Natural killer cell (primary cell): ENCODE results near the gene USH2A. TPM values are rescaled to one million over a fixed set of nuclear protein-coding genes. Genes with fewer than 3 reads are reported as not detected.

Experiments used
- ATAC-seq, 3 donors: fragments of 150-1000 bp in 2 of 3; fragments of 200-7000 bp in 1 of 3; cut with Tn5 transposase; 1 replicate in 1 of 3; 2 replicates in 2 of 3; pipeline ENCODE4 v1.10.0; 2021; ENCODE audit warnings: mild to moderate bottlenecking in 2 of 3, moderate library complexity in 2 of 3
- DNase-seq, 2 donors: peaks; one replicate each; pipeline versions ENCODE4 v3.0.0 to v3.0.0-alpha.2; 2013 to 2021; ENCODE audit warnings: mixed read lengths in 1 of 2
- H3K27ac ChIP-seq: one replicate; pipeline ENCODE4 v1.5.1; 2013; ENCODE audit warnings: mild to moderate bottlenecking, low read length
- H3K27me3 ChIP-seq: one replicate; pipeline ENCODE4 v1.6.1; 2013; ENCODE audit warnings: low read length; ENCODE audit not compliant: control insufficient read depth, insufficient read depth
- H3K36me3 ChIP-seq: one replicate; pipeline ENCODE4 v1.6.1; 2013; ENCODE audit warnings: low read length; ENCODE audit not compliant: control insufficient read depth, insufficient read depth
- H3K4me1 ChIP-seq: one replicate; pipeline ENCODE4 v1.6.1; 2013; ENCODE audit warnings: low read length; ENCODE audit not compliant: control insufficient read depth, insufficient read depth
- H3K4me3 ChIP-seq: one replicate; pipeline ENCODE4 v1.5.1; 2013; ENCODE audit warnings: low read length
- H3K9me3 ChIP-seq: one replicate; pipeline ENCODE4 v1.6.1; 2013; ENCODE audit warnings: low read length; ENCODE audit not compliant: control insufficient read depth, insufficient read depth
- H3K27ac Mint-ChIP-seq, 2 donors: one replicate each; pipeline ENCODE4 v1.8.0; 2022; ENCODE audit warnings: mild to moderate bottlenecking in 2 of 2, mixed read lengths in 2 of 2, moderate library complexity in 1 of 2
- H3K27me3 Mint-ChIP-seq, 2 donors: one replicate each; pipeline ENCODE4 v1.8.0; 2022; ENCODE audit warnings: low read depth in 2 of 2, mixed read lengths in 2 of 2
- H3K36me3 Mint-ChIP-seq: one replicate; pipeline ENCODE4 v1.8.0; 2022; ENCODE audit warnings: mixed read lengths
- H3K4me1 Mint-ChIP-seq, 2 donors: one replicate each; pipeline ENCODE4 v1.8.0; 2022; ENCODE audit warnings: mixed read lengths in 2 of 2
- H3K4me3 Mint-ChIP-seq: one replicate; pipeline ENCODE4 v1.8.0; 2022; ENCODE audit warnings: mild to moderate bottlenecking, moderate library complexity, mixed read lengths
- H3K9me3 Mint-ChIP-seq, 2 donors: one replicate each; pipeline ENCODE4 v1.8.0; 2022; ENCODE audit warnings: mixed read lengths in 2 of 2
- WGBS: methylation state at CpG from one replicate; pipeline ENCODE4 v1.1.7; 2013; ENCODE audit warnings: missing lambda C conversion rate; ENCODE audit not compliant: insufficient coverage; 5-methylcytosine and 5-hydroxymethylcytosine counted together
- intact Hi-C: fragments of 100-400 bp; cut with micrococcal nuclease; formaldehyde crosslinking; loops from one replicate; pipeline ENCODE4 v1.14.2; 2022
- total RNA-seq, 4 donors: library from RNA; stranded (reverse); fragments of 120-200 nt in 1 of 4; gene quantifications; one replicate each; pipeline versions ENCODE4 v1.2.3 to v1.2.4, GENCODE V29; 2013 to 2022
- TF ChIP-seq, protein P1 (sequence below): fragments of 200-600 bp; IDR thresholded peaks from one replicate; pipeline ENCODE4 v1.8.0; 2022; ENCODE audit warnings: antibody characterized with exemption

Gene USH2A
- total RNA-seq, 3 donors from 2014 or later (not counting 1 experiment from before 2014, with no cell fraction given) = not detected

DNA sequence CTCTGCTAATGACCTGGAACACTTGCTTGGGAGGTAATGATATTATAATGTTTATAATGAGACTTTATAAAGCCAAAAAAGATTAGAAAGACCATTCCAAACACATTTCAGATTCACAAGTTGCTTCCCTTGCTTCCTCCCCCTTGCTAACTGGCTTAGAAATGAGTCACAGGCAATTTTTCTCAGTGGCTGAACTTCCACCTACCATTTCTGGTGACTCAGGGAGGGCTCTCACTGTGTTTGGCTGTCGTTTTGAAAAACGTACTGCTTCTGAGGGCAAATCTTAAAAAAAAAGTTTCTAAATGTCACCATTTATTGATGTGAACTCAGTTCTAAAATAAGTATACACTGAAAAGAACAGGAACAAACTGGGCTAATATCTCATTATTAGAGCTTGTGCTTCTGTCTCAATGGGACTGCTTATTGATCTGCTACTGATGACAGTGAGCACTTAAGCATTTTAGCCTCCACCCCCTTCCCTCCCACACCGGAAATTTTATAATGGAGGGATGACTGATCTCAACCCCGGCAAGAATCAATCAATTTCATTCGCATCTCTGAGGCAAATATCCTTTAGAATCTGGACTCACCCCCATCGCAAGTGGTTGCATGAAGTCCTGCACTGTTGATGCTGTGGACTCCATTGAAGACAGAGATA, 577.9 kb downstream of the USH2A start:
- Mint-ChIP-seq H3K27me3 (no peaks in the 10 kb centered on the region), H3K36me3 (no peaks in the 10 kb centered on the region), H3K27ac (no peak overlapping the region), H3K9me3 (peaks cover 8 to 13% of the 10 kb centered on the region in 2 donors), H3K4me1 (no peaks in the 10 kb centered on the region), H3K4me3 (no peak overlapping the region)
- DNase-seq (no peak), ATAC-seq (no peak)
- H3K4me1 ChIP-seq = no peaks in the 10 kb centered on the region
- H3K27me3 ChIP-seq = no peaks in the 10 kb centered on the region
- peaks cover 5% of the 10 kb centered on the region for H3K9me3 ChIP-seq
- H3K4me3 ChIP-seq = no peak overlapping the region
- TF ChIP-seq, protein P1, sequence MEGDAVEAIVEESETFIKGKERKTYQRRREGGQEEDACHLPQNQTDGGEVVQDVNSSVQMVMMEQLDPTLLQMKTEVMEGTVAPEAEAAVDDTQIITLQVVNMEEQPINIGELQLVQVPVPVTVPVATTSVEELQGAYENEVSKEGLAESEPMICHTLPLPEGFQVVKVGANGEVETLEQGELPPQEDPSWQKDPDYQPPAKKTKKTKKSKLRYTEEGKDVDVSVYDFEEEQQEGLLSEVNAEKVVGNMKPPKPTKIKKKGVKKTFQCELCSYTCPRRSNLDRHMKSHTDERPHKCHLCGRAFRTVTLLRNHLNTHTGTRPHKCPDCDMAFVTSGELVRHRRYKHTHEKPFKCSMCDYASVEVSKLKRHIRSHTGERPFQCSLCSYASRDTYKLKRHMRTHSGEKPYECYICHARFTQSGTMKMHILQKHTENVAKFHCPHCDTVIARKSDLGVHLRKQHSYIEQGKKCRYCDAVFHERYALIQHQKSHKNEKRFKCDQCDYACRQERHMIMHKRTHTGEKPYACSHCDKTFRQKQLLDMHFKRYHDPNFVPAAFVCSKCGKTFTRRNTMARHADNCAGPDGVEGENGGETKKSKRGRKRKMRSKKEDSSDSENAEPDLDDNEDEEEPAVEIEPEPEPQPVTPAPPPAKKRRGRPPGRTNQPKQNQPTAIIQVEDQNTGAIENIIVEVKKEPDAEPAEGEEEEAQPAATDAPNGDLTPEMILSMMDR = no peak
- WGBS = 88% methylated on average over 6 of the region's 6 CpGs
- intact Hi-C loops = no loop called here
- no peaks in the 10 kb centered on the region for H3K36me3 ChIP-seq
- no peak overlapping the region for H3K27ac ChIP-seq

DNA sequence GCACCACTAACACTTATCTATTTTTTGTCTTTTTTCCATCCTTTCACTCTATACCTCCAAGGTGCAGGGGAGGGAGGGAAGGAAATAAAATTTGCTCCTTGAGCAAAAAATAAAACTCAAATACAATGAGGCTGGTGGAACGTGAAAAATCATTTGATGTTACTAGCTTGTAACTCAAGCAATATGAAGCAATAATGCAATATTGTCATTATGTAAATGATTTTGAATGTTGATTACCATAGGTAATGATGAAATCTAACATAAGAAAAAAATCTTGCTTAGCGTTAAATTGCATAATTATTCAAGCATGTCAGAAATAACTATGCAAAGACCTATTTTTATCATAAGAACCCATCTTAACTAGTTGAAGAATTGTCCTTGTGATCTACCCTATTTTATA, 578.5 kb downstream of the USH2A start:
- peaks cover 8 to 13% of the 10 kb centered on the region in 2 donors for H3K9me3 Mint-ChIP-seq
- H3K36me3 ChIP-seq = no peaks in the 10 kb centered on the region
- no peaks in the 10 kb centered on the region for H3K27me3 ChIP-seq
- no peak overlapping the region for H3K4me3 Mint-ChIP-seq
- no peak for DNase-seq
- no peak overlapping the region for H3K27ac Mint-ChIP-seq
- no peaks in the 10 kb centered on the region for H3K4me1 ChIP-seq
- H3K4me1 Mint-ChIP-seq = no peaks in the 10 kb centered on the region
- no peak for ATAC-seq
- peaks cover 5% of the 10 kb centered on the region for H3K9me3 ChIP-seq
- H3K36me3 Mint-ChIP-seq = no peaks in the 10 kb centered on the region
- WGBS = 80% methylated on average over 2 of the region's 2 CpGs
- intact Hi-C loops = no loop called here
- no peak overlapping the region for H3K4me3 ChIP-seq
- no peaks in the 10 kb centered on the region for H3K27me3 Mint-ChIP-seq
- no peak overlapping the region for H3K27ac ChIP-seq
- TF ChIP-seq, protein P1 = no peak

DNA sequence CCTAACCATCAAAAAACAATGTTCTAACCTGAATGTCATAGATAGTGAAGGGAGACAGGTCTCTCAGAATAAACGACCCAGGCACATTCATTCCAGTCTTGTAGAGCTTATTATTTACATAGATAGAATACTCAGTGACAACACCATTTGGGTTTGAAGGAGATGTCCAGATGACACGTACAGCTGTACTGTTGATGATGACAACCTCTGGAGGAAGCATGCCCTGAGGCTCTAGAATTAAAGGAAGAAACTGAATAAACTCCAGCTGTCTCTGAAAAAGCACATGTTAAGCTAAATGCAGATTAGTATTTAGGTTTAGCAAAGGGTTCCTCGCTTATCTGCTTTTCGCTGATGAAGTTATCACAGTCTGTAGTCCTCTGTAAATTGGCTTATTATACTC, 579.0 kb downstream of the USH2A start:
- ATAC-seq = no peak
- Histone ChIP-seq H3K36me3 (no peaks in the 10 kb centered on the region), H3K27ac (no peak overlapping the region), H3K4me3 (no peak overlapping the region), H3K9me3 (peaks cover 5% of the 10 kb centered on the region), H3K4me1 (no peaks in the 10 kb centered on the region), H3K27me3 (no peaks in the 10 kb centered on the region)
- H3K4me3 Mint-ChIP-seq = no peak overlapping the region
- no peak overlapping the region for H3K27ac Mint-ChIP-seq
- H3K27me3 Mint-ChIP-seq = no peaks in the 10 kb centered on the region
- no peaks in the 10 kb centered on the region for H3K36me3 Mint-ChIP-seq
- no peak for DNase-seq
- H3K9me3 Mint-ChIP-seq = peaks cover 8 to 13% of the 10 kb centered on the region in 2 donors
- intact Hi-C loops = no loop called here
- TF ChIP-seq, protein P1 = no peak
- WGBS = 85% methylated on average over 2 of the region's 4 CpGs
- no peaks in the 10 kb centered on the region for H3K4me1 Mint-ChIP-seq

DNA sequence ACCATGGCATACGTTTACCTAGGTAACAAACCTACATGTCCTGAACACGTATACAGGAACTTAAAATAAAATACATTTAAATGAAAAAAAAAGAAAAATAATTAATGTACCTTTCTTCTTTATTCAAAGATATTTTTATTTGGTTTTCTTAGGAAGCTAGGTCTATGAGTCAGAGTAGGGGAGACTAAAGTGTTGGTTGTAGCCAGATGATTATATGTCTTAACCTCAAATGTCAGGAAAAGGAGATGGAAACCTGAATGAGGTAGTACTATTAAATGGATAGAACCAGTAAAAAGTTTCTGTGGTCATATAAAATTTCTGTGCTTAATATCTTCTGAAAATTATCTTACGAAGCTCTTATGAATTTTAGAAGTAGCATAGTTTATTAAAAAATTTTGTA, 580.3 kb downstream of the USH2A start:
- H3K27me3 ChIP-seq = no peaks in the 10 kb centered on the region
- no peak for ATAC-seq
- Mint-ChIP-seq H3K9me3 (peaks cover 6 to 12% of the 10 kb centered on the region in 2 donors), H3K4me1 (no peaks in the 10 kb centered on the region), H3K27me3 (no peaks in the 10 kb centered on the region), H3K27ac (no peak overlapping the region), H3K4me3 (no peak overlapping the region), H3K36me3 (no peaks in the 10 kb centered on the region)
- peaks cover 5% of the 10 kb centered on the region for H3K9me3 ChIP-seq
- no peak for DNase-seq
- H3K4me3 ChIP-seq = no peak overlapping the region
- H3K4me1 ChIP-seq = no peaks in the 10 kb centered on the region
- H3K27ac ChIP-seq = no peak overlapping the region
- intact Hi-C loops = no loop called here
- TF ChIP-seq, protein P1 = no peak
- H3K36me3 ChIP-seq = no peaks in the 10 kb centered on the region
- WGBS = no CpG with 5 or more reads among the region's 3 CpGs
